SK-N-SH (cell line): Measurements from ENCODE around the gene KCNJ12. TPM values are rescaled to one million over a fixed set of nuclear protein-coding genes. Genes with fewer than 3 reads are reported as not detected.

ENCODE experiments used
- CTCF ChIA-PET: fragments of 300-600, 350-600 bp; formaldehyde crosslinking; extraction: SDS; loops from one replicate; lab custom pipeline; 2021; lab: Yijun Ruan, JAX
- POLR2A ChIA-PET: fragments of 350-600 bp; sonication (Branson Sonifier 250); formaldehyde crosslinking; extraction: SDS; loops from one replicate; lab custom pipeline; 2020; ENCODE audit warnings: antibody characterized with exemption, inconsistent platforms; lab: Yijun Ruan, JAX
- DNase-seq: peaks from one replicate; pipeline ENCODE4 v3.0.0; 2012
- H2AFZ ChIP-seq: fragments of 200-600 bp; sonication (generic); 2 replicates; pipeline ENCODE4 v1.8.1; 2016; ENCODE audit warnings: antibody characterized with exemption, mild to moderate bottlenecking, low read depth
- H3F3A ChIP-seq: fragments of 200-600 bp; sonication (generic); replicated peaks from 2 replicates; pipeline ENCODE3; 2016; ENCODE audit warnings: antibody characterized with exemption, mild to moderate bottlenecking; ENCODE audit not compliant: insufficient read depth
- H3K27ac ChIP-seq, 2 experiments: fragments of 200-500 bp in 1 of 2; fragments of 200-600 bp in 1 of 2; sonication (Bioruptor generic) in 1 of 2; sonication (generic), shearing (Covaris generic) in 1 of 2; 2 replicates each; pipeline versions ENCODE4 v1.5.1 to v1.6.1; 2014 to 2016; ENCODE audit warnings: low read depth in 2 of 2, inconsistent platforms in 1 of 2, low read length in 1 of 2, mild to moderate bottlenecking in 1 of 2, mixed read lengths in 1 of 2
- H3K27me3 ChIP-seq: fragments of 200-600 bp; sonication (generic), shearing (Covaris generic); 2 replicates; pipeline ENCODE4 v1.6.1; 2016; ENCODE audit warnings: mixed run types; ENCODE audit not compliant: insufficient read depth
- H3K36me3 ChIP-seq, 2 experiments: fragments of 200-500 bp in 1 of 2; fragments of 200-600 bp in 1 of 2; sonication (Bioruptor generic) in 1 of 2; sonication (generic) in 1 of 2; replicated peaks in 1 of 2; 2 replicates each; pipeline versions ENCODE3 to v1.5.1; 2014 to 2016; ENCODE audit warnings: low read length in 1 of 2, mild to moderate bottlenecking in 1 of 2; ENCODE audit not compliant: insufficient read depth in 2 of 2, control insufficient read depth in 1 of 2
- H3K4me1 ChIP-seq, 2 experiments: fragments of 200-500 bp in 1 of 2; fragments of 200-600 bp in 1 of 2; sonication (Bioruptor generic) in 1 of 2; sonication (generic), shearing (Covaris generic) in 1 of 2; 2 replicates each; pipeline versions ENCODE4 v1.5.1 to v1.6.1; 2014 to 2016; ENCODE audit warnings: low read depth in 1 of 2, low read length in 1 of 2, mixed run types in 1 of 2; ENCODE audit not compliant: insufficient read depth in 2 of 2, control insufficient read depth in 1 of 2
- H3K4me2 ChIP-seq: fragments of 200-600 bp; sonication (generic), shearing (Covaris generic); 2 replicates; pipeline ENCODE4 v1.6.1; 2017; ENCODE audit warnings: mixed run types
- H3K4me3 ChIP-seq, 2 experiments: fragments of 200-500 bp in 1 of 2; fragments of 200-600 bp in 1 of 2; sonication (Bioruptor generic) in 1 of 2; sonication (generic), shearing (Covaris generic) in 1 of 2; 2 replicates each; pipeline versions ENCODE4 v1.5.1 to v1.8.1; 2014 to 2016; ENCODE audit warnings: low read depth in 2 of 2, inconsistent platforms in 1 of 2, low read length in 1 of 2, mild to moderate bottlenecking in 1 of 2, mixed read lengths in 1 of 2, moderate library complexity in 1 of 2
- H3K79me2 ChIP-seq: fragments of 200-600 bp; sonication (generic); 2 replicates; pipeline ENCODE4 v1.8.1; 2017; ENCODE audit warnings: mild to moderate bottlenecking; ENCODE audit not compliant: insufficient read depth
- H3K9ac ChIP-seq: fragments of 200-600 bp; sonication (generic); 2 replicates; pipeline ENCODE4 v1.6.1; 2017; ENCODE audit warnings: mixed run types
- H3K9me2 ChIP-seq: fragments of 200-600 bp; sonication (generic); 2 replicates; pipeline ENCODE4 v1.6.1; 2017; ENCODE audit warnings: mixed run types
- H3K9me3 ChIP-seq: fragments of 200-600 bp; sonication (generic); 2 replicates; pipeline ENCODE4 v1.6.1; 2017; ENCODE audit warnings: mixed run types, mild to moderate bottlenecking, moderate library complexity
- H4K20me1 ChIP-seq: fragments of 200-600 bp; sonication (generic); 2 replicates; pipeline ENCODE4 v1.6.1; 2017; ENCODE audit warnings: mild to moderate bottlenecking, mixed run types; ENCODE audit not compliant: insufficient read depth
- EP300 ChIP-seq, 2 experiments: IDR thresholded peaks; 2 replicates each; pipeline versions ENCODE4 v1.4.0 to v1.6.1; 2012; ENCODE audit warnings: borderline replicate concordance in 1 of 2, low read depth in 1 of 2, low read length in 1 of 2
- JUND ChIP-seq: IDR thresholded peaks from 2 replicates; pipeline ENCODE4 v1.4.0; 2012
- NFIC ChIP-seq: IDR thresholded peaks from 2 replicates; pipeline ENCODE4 v1.4.0; 2012; ENCODE audit warnings: borderline replicate concordance
- NRF1 ChIP-seq: IDR thresholded peaks from 2 replicates; pipeline ENCODE4 v1.6.1; 2012; ENCODE audit warnings: low read depth, mild to moderate bottlenecking, low read length
- SIN3A ChIP-seq: IDR thresholded peaks from 2 replicates; pipeline ENCODE4 v1.6.1; 2012; ENCODE audit warnings: low read depth, mild to moderate bottlenecking, low read length, moderate library complexity, borderline replicate concordance
- SMC3 ChIP-seq: IDR thresholded peaks from 2 replicates; pipeline ENCODE4 v1.6.1; 2012; ENCODE audit warnings: low read depth, low read length, improper control_type of control experiment
- TAF1 ChIP-seq: IDR thresholded peaks from 2 replicates; pipeline ENCODE4 v1.6.1; 2012; ENCODE audit warnings: low read depth, mild to moderate bottlenecking, low read length, moderate library complexity, borderline replicate concordance
- YY1 ChIP-seq: IDR thresholded peaks from 2 replicates; pipeline ENCODE4 v1.4.0; 2012; ENCODE audit warnings: low read depth, mild to moderate bottlenecking
- WGBS: methylation state at CpG from one replicate; pipeline ENCODE4 v1.1.6; 2017; ENCODE audit warnings: low lambda C conversion rate; 5-methylcytosine and 5-hydroxymethylcytosine counted together
- polyA plus RNA-seq, 3 experiments: library from polyadenylated mRNA; depleted of rRNA; stranded (reverse); fragments of >200 nt; gene quantifications; 2 replicates each; pipeline ENCODE4 v1.2.3, GENCODE V29; 2012
- TF ChIP-seq, protein P1 (sequence below): fragments of 150-350 bp; IDR thresholded peaks from 2 replicates; pipeline ENCODE4 v1.6.1; 2016; ENCODE audit warnings: mild to moderate bottlenecking, low read depth, low read length
- TF ChIP-seq, protein P2 (sequence below): IDR thresholded peaks from 2 replicates; pipeline ENCODE4 v1.6.1; 2012; ENCODE audit warnings: mild to moderate bottlenecking, low read depth, low read length, moderate library complexity

The KCNJ12 gene
- polyA plus RNA-seq, 1 of the 3 experiments (the other 2 are of a cell fraction), result 0.36 TPM

DNA sequence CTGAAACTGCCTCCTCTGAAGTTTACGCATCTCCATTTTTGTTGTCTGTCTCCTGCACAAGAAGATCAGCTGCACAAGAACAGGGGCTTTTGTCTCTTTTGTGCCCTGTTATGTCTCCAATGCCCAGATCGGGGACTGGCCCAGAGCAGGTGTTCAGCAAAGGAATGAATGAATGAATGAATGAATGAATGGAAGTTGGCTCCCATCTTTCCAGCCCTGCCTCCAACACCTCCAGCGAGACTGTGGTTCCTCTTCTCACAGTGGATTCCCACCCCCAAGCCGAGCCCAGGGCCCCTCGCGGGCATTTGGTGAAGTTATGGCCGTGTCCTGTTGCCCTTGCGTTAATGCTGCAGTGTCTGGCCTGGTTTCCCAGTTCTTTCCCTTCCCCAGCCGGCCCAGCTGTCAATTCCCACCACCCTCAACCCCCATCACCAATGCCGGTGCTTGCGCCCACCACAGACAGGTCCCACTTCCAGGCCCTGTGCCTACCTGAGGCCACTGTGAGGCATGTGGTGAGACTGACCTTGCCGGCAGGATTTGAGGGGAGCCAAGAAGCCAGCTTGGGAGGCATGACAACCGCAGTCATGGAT, 21.3 kb upstream of the KCNJ12 start:
- Histone ChIP-seq H3K27me3 (no peaks in the 10 kb centered on the region), H3K27ac (no peak overlapping the region), H3K9ac (no peak overlapping the region), H3K9me2 (no peaks in the 10 kb centered on the region), H3K79me2 (no peaks in the 10 kb centered on the region), H2AFZ (no peak overlapping the region), H3K36me3 (no peaks in the 10 kb centered on the region), H3K4me3 (no peak overlapping the region), H4K20me1 (no peaks in the 10 kb centered on the region), H3K4me1 (peaks cover 0 to 12% of the 10 kb centered on the region in 2 experiments; a peak in 1 of 4 replicates), H3F3A (no peaks in the 10 kb centered on the region), H3K4me2 (no peak overlapping the region), H3K9me3 (no peaks in the 10 kb centered on the region)
- no peak for TF ChIP-seq YY1
- TF ChIP-seq NFIC, result no peak
- no peak for TF ChIP-seq SMC3
- TF ChIP-seq EP300 (IDR thresholded peaks at IDR 0.05; ENCODE audit: borderline replicate concordance in 1 of 2, low read depth in 1 of 2, low read length in 1 of 2), result no peak
- no peak for TF ChIP-seq SIN3A
- no peak for TF ChIP-seq NRF1
- no peak for TF ChIP-seq TAF1
- TF ChIP-seq JUND, result no peak
- TF ChIP-seq, protein P1, sequence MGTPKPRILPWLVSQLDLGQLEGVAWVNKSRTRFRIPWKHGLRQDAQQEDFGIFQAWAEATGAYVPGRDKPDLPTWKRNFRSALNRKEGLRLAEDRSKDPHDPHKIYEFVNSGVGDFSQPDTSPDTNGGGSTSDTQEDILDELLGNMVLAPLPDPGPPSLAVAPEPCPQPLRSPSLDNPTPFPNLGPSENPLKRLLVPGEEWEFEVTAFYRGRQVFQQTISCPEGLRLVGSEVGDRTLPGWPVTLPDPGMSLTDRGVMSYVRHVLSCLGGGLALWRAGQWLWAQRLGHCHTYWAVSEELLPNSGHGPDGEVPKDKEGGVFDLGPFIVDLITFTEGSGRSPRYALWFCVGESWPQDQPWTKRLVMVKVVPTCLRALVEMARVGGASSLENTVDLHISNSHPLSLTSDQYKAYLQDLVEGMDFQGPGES, result no peak
- TF ChIP-seq, protein P2, sequence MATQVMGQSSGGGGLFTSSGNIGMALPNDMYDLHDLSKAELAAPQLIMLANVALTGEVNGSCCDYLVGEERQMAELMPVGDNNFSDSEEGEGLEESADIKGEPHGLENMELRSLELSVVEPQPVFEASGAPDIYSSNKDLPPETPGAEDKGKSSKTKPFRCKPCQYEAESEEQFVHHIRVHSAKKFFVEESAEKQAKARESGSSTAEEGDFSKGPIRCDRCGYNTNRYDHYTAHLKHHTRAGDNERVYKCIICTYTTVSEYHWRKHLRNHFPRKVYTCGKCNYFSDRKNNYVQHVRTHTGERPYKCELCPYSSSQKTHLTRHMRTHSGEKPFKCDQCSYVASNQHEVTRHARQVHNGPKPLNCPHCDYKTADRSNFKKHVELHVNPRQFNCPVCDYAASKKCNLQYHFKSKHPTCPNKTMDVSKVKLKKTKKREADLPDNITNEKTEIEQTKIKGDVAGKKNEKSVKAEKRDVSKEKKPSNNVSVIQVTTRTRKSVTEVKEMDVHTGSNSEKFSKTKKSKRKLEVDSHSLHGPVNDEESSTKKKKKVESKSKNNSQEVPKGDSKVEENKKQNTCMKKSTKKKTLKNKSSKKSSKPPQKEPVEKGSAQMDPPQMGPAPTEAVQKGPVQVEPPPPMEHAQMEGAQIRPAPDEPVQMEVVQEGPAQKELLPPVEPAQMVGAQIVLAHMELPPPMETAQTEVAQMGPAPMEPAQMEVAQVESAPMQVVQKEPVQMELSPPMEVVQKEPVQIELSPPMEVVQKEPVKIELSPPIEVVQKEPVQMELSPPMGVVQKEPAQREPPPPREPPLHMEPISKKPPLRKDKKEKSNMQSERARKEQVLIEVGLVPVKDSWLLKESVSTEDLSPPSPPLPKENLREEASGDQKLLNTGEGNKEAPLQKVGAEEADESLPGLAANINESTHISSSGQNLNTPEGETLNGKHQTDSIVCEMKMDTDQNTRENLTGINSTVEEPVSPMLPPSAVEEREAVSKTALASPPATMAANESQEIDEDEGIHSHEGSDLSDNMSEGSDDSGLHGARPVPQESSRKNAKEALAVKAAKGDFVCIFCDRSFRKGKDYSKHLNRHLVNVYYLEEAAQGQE, result no peak
- ChIA-PET CTCF (no interaction called here), POLR2A (no interaction called here)
- 72% methylated on average over 12 of the region's 13 CpGs for WGBS
- no peak for DNase-seq

GRCh38 chr17:21355586-21355985, 20.6 kb upstream of the KCNJ12 start:
- CTCF ChIA-PET, result no interaction called here
- Histone ChIP-seq H3K4me1 (peaks cover 0 to 17% of the 10 kb centered on the region in 2 experiments; a peak in 1 of 4 replicates), H3K4me2 (no peak overlapping the region), H3K9me2 (no peaks in the 10 kb centered on the region), H3K27me3 (no peaks in the 10 kb centered on the region), H3K36me3 (no peaks in the 10 kb centered on the region), H3K9me3 (no peaks in the 10 kb centered on the region), H2AFZ (no peak overlapping the region), H3K4me3 (no peak overlapping the region)
- 67% methylated on average over 12 of the region's 12 CpGs for WGBS
- POLR2A ChIA-PET, result no interaction called here
- no peak for DNase-seq
- TF ChIP-seq SMC3, result no peak
- TF ChIP-seq YY1, result no peak
- TF ChIP-seq, all 33 proteins: peak for 0
- Histone ChIP-seq H4K20me1 (no peaks in the 10 kb centered on the region), H3K79me2 (no peaks in the 10 kb centered on the region), H3K27ac (no peak overlapping the region), H3F3A (no peaks in the 10 kb centered on the region), H3K9ac (no peak overlapping the region)
